Endometrium (tissue), 2 donors: Measurements from ENCODE around the gene PROP1.
"Not testable (repeated sequence)": the region's sequence is repeated elsewhere in the genome, so short reads cannot be mapped to it uniquely, and the experiment has no call there.

ENCODE experiments used
- FAIRE-seq: peaks from 2 replicates; lab custom pipeline; 2012; peaks lifted over from hg19 to GRCh38; lab: Jason Lieb, UNC
- donor health status: control.
- donor health status: control.

The PROP1 gene

GRCh38 chr5:177945145-177945544, 50.9 kb downstream of the PROP1 start:
- FAIRE-seq = not testable (repeated sequence)

- FAIRE-seq = not testable (repeated sequence)
Observed at GRCh38 chr5:177943805-177944736, 52.0 kb downstream of the PROP1 start.

- not testable (repeated sequence) for FAIRE-seq
Observed at GRCh38 chr5:177942896-177943295, 53.1 kb downstream of the PROP1 start.
